K562 (cell line): Measurements from ENCODE around the gene RNF34. TPM values are rescaled to one million over a fixed set of nuclear protein-coding genes. Genes with fewer than 3 reads are reported as not detected.

Experiments
- ATAC-seq: fragments of 200-7000 bp; cut with Tn5 transposase; 3 replicates; pipeline ENCODE4 v1.9.1; 2020; ENCODE audit warnings: moderate library complexity
- BruUV-seq: library from RNA; stranded (reverse); fragments of 400-500 nt; replicated peaks from 2 replicates; lab custom pipeline; 2021; lab: Mats Ljungman, UMichigan
- CTCF ChIA-PET: fragments of 300-600 bp; formaldehyde crosslinking; extraction: SDS; loops from one replicate; lab custom pipeline; 2021; ENCODE audit warnings: low intra/inter-chr PET ratio; lab: Yijun Ruan, JAX
- POLR2A ChIA-PET: fragments of 300-600, 350-650 bp; sonication (Branson Sonifier 250); formaldehyde crosslinking; extraction: SDS; loops from one replicate; lab custom pipeline; 2021; ENCODE audit warnings: antibody characterized with exemption, inconsistent platforms; lab: Yijun Ruan, JAX
- DNase-seq, 4 experiments: peaks; one replicate each; pipeline versions ENCODE4 v3.0.0 to v3.0.0-alpha.2; 2011 to 2018; ENCODE audit warnings: low spot score in 3 of 4, mixed read lengths in 3 of 4; ENCODE audit errors: extremely low read depth in 1 of 4
- FAIRE-seq: peaks from 2 replicates; lab custom pipeline; 2011; peaks lifted over from hg19 to GRCh38; lab: Jason Lieb, UNC
- H2AFZ ChIP-seq: 2 replicates; pipeline ENCODE4 v1.6.0; 2011; ENCODE audit warnings: low read depth, low read length, control low read depth, inconsistent platforms
- H3K27ac ChIP-seq: fragments of 200-600 bp; 3 replicates; pipeline ENCODE4 v1.8.0; 2011; ENCODE audit warnings: low read depth, mild to moderate bottlenecking, control low read depth, inconsistent platforms, low read length, moderate library complexity, mixed read lengths; ENCODE audit errors: extremely low read depth
- H3K27me3 ChIP-seq, 2 experiments: fragments of 300-600 bp in 1 of 2; 2 replicates in 1 of 2; 3 replicates in 1 of 2; pipeline versions ENCODE4 v1.6.0 to v1.8.0; 2011; ENCODE audit warnings: inconsistent platforms in 2 of 2, low read length in 2 of 2, mild to moderate bottlenecking in 1 of 2, mixed read lengths in 1 of 2, moderate library complexity in 1 of 2; ENCODE audit not compliant: control insufficient read depth in 2 of 2, insufficient read depth in 2 of 2
- H3K36me3 ChIP-seq: fragments of 300-600 bp; 3 replicates; pipeline ENCODE4 v1.8.0; 2011; ENCODE audit warnings: mild to moderate bottlenecking, low read length, inconsistent platforms; ENCODE audit not compliant: control insufficient read depth, insufficient read depth
- H3K4me1 ChIP-seq, 2 experiments: fragments of 200-600 bp in 1 of 2; replicated peaks in 1 of 2; 2 replicates in 1 of 2; 3 replicates in 1 of 2; pipeline versions ENCODE4 v1.5.1 to v1.8.0; 2011; ENCODE audit warnings: inconsistent platforms in 2 of 2, low read length in 2 of 2, mild to moderate bottlenecking in 1 of 2, mixed read lengths in 1 of 2, moderate library complexity in 1 of 2; ENCODE audit not compliant: control insufficient read depth in 2 of 2, insufficient read depth in 2 of 2
- H3K4me2 ChIP-seq: 2 replicates; pipeline ENCODE4 v1.6.1; 2011; ENCODE audit warnings: low read length, control low read depth, inconsistent platforms, mixed read lengths; ENCODE audit not compliant: insufficient read depth
- H3K4me3 ChIP-seq: fragments of 200-600 bp; sonication (generic), shearing (Covaris generic); 2 replicates; pipeline ENCODE4 v1.5.1; 2016; ENCODE audit warnings: control low read depth, inconsistent platforms
- H3K79me2 ChIP-seq: fragments of 200-600 bp; 3 replicates; pipeline ENCODE4 v1.8.0; 2011; ENCODE audit warnings: low read length, inconsistent platforms; ENCODE audit not compliant: control insufficient read depth, insufficient read depth
- H3K9ac ChIP-seq, 2 experiments: 2 replicates each; pipeline versions ENCODE4 v1.6.0 to v1.6.1; 2011; ENCODE audit warnings: low read depth in 2 of 2, low read length in 2 of 2, control low read depth in 1 of 2, inconsistent platforms in 1 of 2, mild to moderate bottlenecking in 1 of 2, mixed read lengths in 1 of 2; ENCODE audit not compliant: insufficient read depth in 1 of 2
- H3K9me1 ChIP-seq: one replicate; pipeline ENCODE4 v1.6.0; 2011; ENCODE audit warnings: inconsistent platforms, mild to moderate bottlenecking, low read length, moderate library complexity; ENCODE audit not compliant: control insufficient read depth, insufficient read depth
- H3K9me3 ChIP-seq: replicated peaks from 2 replicates; pipeline ENCODE4 v1.5.1; 2011; ENCODE audit warnings: low read depth, low read length, inconsistent platforms; ENCODE audit not compliant: control insufficient read depth, insufficient read depth
- H4K20me1 ChIP-seq: replicated peaks from 2 replicates; pipeline ENCODE4 v1.6.1; 2011; ENCODE audit warnings: low read length, inconsistent platforms, mixed read lengths; ENCODE audit not compliant: control insufficient read depth, insufficient read depth
- DIDO1 ChIP-seq: fragments of 450-650 bp; IDR thresholded peaks from 2 replicates; pipeline ENCODE4 v1.6.1; 2016; ENCODE audit warnings: low read depth, missing biosample characterization, missing genetic modification characterization
- FOXA3 ChIP-seq, 2 experiments: fragments of 450-650 bp in 1 of 2; sonication (generic) in 1 of 2; formaldehyde crosslinking; IDR thresholded peaks in 1 of 2; conservative IDR thresholded peaks in 1 of 2; 2 replicates each; pipeline versions ENCODE4 v1.4.0 to v1.8.0; 2020 to 2022; ENCODE audit warnings: mild to moderate bottlenecking in 2 of 2, missing genetic modification reagents in 1 of 2
- HSF4 ChIP-seq: fragments of 250-450 bp; sonication (Bioruptor Pico); IDR thresholded peaks from 2 replicates; pipeline ENCODE4 v2.1.2; 2022; ENCODE audit warnings: mild to moderate bottlenecking, moderate library complexity, borderline replicate concordance
- SNIP1 ChIP-seq: fragments of 450-650 bp; IDR thresholded peaks from 2 replicates; pipeline ENCODE4 v1.7.1; 2017; ENCODE audit warnings: low read depth, mild to moderate bottlenecking
- THRA ChIP-seq: fragments of 450-650 bp; IDR thresholded peaks from 2 replicates; pipeline ENCODE4 v1.6.1; 2017; ENCODE audit warnings: mild to moderate bottlenecking, moderate library complexity
- ZNF134 ChIP-seq: fragments of 250-450 bp; sonication (Bioruptor Pico); conservative IDR thresholded peaks from 2 replicates; pipeline ENCODE4 v1.4.0; 2020
- ZNF274 ChIP-seq: IDR thresholded peaks from 2 replicates; pipeline ENCODE4 v1.6.1; 2011; ENCODE audit warnings: low read depth, mild to moderate bottlenecking, low read length, moderate library complexity, borderline replicate concordance
- WGBS: fragments of 100-300 bp; shearing (Covaris generic); methylation state at CpG from one replicate; pipeline ENCODE4 v1.1.6; 2016; ENCODE audit warnings: low coverage, mixed read lengths; ENCODE audit not compliant: insufficient coverage; ENCODE audit errors: missing lambda C conversion rate; 5-methylcytosine and 5-hydroxymethylcytosine counted together
- in situ Hi-C: fragments of 300-500 bp; cut with MboI; formaldehyde crosslinking; loops from 4 replicates; pipeline ENCODE4 v1.15.0; 2018; ENCODE audit warnings: inconsistent platforms, mixed read lengths
- intact Hi-C: fragments of 100-400 bp; cut with micrococcal nuclease; formaldehyde crosslinking; loops from 2 replicates; pipeline ENCODE4 v1.14.2; 2022
- polyA plus RNA-seq, 8 experiments: library from polyadenylated mRNA; depleted of rRNA in 4 of 8; stranded (reverse) in 5 of 8; unstranded in 3 of 8; fragments of >200 nt; fragmentation: Nextera tagmentation in 2 of 8; fragmentation: Illumina TruSeq in 1 of 8; extraction: Ambion mirVana in 2 of 8; extraction: Trizol in 1 of 8; gene quantifications; 2 replicates each; pipeline versions ENCODE4 v1.2.1 to v1.2.3, GENCODE V29; 2011 to 2014; ENCODE audit warnings: inconsistent platforms in 1 of 8, missing spikeins in 1 of 8
- total RNA-seq, 7 experiments: library from RNA; depleted of rRNA in 6 of 7; stranded (reverse); fragments of >200 nt in 6 of 7; fragmentation: Illumina TruSeq in 2 of 7; extraction: Trizol in 2 of 7; gene quantifications; 2 replicates each; pipeline versions ENCODE4 v1.2.1 to v1.2.3, GENCODE V29; 2011 to 2021; ENCODE audit warnings: low replicate concordance in 1 of 7

The RNF34 gene
- total and polyA plus RNA-seq, 9 of the 15 experiments (the other 6 are each of a cell fraction or from before 2014, with no cell fraction given) = 41.7 to 88.9 (median 54.1) TPM

GRCh38 chr12:121454921-121455320 lies 55.0 kb downstream of the RNF34 start:
- CTCF ChIA-PET = no interaction called here
- Histone ChIP-seq H4K20me1 (no peaks in the 10 kb centered on the region; the same call in 1 of the 2 replicates), H3K9me3 (no peaks in the 10 kb centered on the region), H2AFZ (no peak overlapping the region), H3K4me1 (peaks cover 0 to 19% of the 10 kb centered on the region in 2 experiments; a peak in 3 of 5 replicates), H3K4me3 (no peak overlapping the region), H3K27ac (no peak overlapping the region), H3K9me1 (no peaks in the 10 kb centered on the region), H3K4me2 (no peak overlapping the region), H3K27me3 (no peaks in the 10 kb centered on the region), H3K79me2 (peaks cover 53% of the 10 kb centered on the region), H3K9ac (peak overlapping the region in 1 of 2 experiments; percentile 75; a peak in 2 of 4 replicates), H3K36me3 (peaks cover 31% of the 10 kb centered on the region; the same call in 2 of the 3 replicates)
- in situ Hi-C loops (no loop called here), intact Hi-C loops (no loop called here)
- POLR2A ChIA-PET = interaction anchor here (0.6 to 1.8 kb wide), 8 partner anchors 8 to 783 kb away, joined by 3 to 6 read pairs (median 3); no protein-coding TSS in a partner anchor
- no TSS peak for BruUV-seq
- 82% methylated on average over 6 of the region's 6 CpGs for WGBS
- DNase-seq (no peak), FAIRE-seq (no peak), ATAC-seq (no peak)
- TF ChIP-seq FOXA3 (CRISPR knock-in tag; conservative IDR thresholded peaks at IDR 0.05 in 1 of 2, IDR thresholded peaks at IDR 0.05 in 1 of 2) (no peak), SNIP1 (no peak), ZNF134 (CRISPR knock-in tag) (no peak), ZNF274 (no peak), DIDO1 (tag) (no peak), HSF4 (no peak), THRA (no peak)
